HPDE6-E6E7 (cell line): ENCODE data around the gene PLEKHH1.

Experiments used
- DNase-seq: peaks from one replicate; pipeline ENCODE4 v3.0.0; 2011; ENCODE audit warnings: missing footprints; ENCODE audit errors: extremely low spot score

PLEKHH1 gene

DNA sequence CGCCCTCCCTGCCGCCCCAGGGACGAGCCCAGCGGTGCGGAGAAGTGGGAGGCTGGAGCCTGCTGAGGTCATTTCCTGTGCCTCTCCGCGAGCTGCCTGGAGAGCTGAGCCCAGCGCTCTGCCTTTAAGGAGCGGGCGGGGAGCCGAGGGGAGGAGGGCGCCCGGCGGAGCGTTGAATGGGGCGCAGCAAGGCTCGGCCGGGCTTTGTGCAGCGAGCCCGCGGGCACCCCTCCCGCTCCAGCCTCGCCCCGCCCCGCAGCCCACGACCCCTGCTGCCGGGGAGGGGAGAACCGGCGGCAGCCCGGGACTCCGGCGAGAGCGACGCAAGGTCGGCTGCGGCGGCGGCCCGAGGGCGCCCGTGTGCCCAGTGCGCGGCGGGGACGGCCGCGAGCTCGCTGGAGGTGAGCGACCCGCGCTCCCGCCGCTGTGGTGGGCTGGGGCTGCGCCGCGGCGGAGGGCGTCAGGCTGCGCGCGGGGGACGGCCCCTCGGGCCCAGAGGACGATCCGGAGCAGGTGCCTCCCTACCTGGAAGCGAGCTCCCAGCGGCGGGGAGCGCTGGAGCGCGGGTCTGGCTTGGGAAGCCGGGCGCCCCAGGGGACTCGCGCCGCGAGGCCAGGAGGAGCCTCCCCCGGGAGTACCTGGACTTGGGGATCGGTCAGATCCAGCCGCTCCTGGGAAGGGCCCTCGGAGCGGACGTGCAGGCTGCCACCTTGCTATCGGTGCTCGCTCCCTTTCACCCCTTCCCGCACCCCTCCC, at the start of gene PLEKHH1:
Gene PLEKHH1 (plus strand): TSS at position 293 of the 756 bp plus-strand sequence. CDS start 8,578 bp downstream, outside the sequence.
- peak; percentile 85 for DNase-seq

DNA sequence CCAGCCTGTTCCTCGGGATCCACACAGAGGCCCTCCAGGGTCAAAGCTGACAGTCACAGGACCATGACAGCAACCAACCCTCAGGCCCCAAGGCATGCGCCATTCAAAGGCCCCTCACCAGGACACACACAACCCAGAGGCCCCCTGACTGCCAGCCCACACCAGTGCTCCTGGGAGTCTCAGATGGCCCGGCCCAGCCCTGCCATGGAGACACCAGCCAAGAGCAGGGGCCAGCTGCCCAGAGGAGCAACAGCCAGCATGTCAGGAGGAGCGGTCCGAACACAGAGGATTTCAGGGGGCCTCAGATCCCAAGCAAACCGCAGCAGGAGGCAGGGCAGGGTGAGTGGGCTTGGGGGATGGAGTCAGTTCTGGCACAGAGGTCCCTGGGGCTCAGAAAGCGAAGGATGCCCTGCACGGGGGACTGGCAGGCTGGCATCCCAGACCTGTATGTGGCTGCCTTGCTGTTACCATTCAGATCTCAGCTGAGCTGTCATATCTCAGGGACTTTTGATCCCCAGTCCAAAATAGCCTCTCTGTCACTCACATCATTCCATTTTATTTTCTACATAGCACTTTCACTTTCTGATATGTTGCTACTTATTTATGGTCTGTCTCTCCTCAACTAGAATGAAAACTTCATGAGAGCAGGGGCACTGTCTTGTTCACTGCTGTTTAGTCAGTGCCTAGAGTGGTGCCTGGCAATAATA, 49.4 kb upstream of the PLEKHH1 start:
- DNase-seq = no peak

DNA sequence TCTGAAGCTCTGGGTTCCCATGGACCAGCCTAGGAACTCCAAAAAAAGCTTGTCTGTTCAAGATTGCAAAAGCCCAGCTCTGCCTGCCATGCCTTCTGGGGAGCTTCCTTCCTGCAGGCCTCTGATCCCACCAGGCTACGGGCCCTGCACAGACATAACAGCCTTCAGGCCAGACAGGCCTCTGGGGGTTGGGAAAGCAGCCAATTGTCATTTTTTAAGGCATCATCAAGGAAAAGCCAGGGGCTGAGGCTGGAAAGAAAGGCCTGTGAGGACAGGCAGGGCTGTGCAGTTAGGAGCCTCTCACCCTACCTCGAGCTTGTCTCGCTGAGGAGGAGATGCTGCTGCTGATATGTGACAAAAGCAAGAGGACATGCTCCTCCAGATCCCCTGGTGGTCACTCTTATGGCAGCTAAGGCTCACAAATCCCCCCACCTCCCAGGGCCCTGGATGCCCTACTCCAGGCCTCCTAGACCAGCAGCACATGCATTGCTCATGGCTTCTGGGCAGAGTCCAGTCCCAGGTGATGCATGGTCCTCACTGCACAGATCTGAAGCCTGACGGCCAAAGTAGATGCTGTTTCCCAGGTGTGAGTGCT, 47.5 kb upstream of the PLEKHH1 start:
- no peak for DNase-seq

DNA sequence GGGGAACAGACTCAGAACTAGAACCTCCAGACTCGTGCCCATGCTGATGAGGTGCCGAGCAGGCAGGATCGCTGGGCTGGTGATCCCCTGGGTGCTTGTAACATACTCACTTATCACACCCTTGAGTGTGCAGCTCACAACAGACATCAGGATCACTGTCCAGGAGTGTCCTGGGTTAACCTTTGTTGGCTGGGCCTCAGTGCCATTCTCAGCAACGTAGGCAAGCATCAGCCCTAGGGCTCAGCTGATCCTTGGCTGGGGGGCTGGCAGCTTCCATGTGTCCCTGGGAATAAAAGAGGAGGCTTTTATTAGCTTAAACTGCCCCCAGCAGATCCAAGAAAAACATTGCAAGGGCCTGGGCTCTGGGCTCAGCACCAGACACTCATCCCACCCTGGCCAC, 46.2 kb upstream of the PLEKHH1 start:
- DNase-seq = no peak

DNA sequence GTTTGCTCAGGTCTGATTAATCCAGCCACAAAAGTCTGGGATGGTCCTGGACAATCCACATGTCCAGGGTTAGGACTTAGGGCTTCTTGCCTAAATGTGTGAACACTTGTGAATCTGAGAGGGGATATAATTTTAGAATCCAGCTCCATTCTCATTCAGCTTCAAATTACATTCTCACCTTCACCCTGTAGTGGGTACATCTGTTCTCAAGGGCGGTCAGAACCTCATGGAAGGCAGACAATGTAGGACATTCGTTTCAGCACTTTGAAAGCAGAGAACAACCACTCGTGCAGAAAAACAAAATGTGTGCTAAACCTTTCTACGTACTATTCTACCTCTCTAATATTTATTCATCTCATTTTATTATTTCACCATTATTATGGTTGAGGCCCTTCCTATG, 45.8 kb upstream of the PLEKHH1 start:
- DNase-seq = no peak

DNA sequence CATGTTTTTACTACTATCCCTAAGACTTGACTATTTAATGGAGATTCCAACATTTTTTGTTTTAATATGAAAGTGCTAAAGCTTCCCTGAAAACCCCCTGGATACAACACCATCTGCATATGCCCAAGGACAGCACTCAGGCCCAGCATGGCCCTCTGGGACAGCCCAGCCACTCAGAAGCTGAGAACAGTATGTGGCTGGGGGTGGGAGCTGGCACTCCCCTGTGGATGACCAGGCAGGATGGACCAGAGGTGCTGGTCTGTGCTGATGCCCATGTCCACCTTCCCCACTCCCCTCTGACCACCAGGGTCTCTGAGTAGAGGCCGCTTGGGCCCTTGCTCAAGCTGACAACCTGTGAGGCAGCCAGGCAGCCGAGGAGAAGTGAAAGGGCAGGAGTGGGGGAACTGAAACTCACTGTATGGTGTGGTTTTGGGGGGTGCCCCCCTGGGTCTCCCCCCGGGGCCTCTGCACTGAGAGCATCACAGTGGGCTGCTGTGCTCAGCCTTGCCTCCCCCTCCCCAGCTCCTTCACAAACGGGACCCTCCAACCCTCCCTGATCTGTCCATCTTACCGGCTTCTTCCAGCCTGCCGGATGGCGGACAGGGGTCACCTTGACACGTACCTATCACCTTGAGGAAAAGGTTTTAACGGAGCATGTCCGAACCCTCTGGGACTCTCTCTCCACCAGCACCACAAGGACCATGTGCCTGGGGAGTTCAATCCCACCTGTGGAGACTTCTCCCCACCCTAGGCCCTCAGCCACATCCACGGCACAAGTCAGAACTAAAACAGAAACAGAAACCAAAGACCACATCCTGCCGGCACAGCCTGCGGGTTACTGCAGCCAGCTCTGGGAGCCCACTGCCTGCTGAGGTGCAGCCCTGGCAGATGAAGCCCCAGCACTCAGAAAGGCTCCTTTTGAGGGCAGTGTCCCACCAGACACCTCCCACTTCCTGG, 44.9 kb upstream of the PLEKHH1 start, which contains the start of gene TMEM229B:
Gene TMEM229B (minus strand): TSS at position 785 of the 957 bp plus-strand sequence. CDS start 14,798 bp downstream, outside the sequence.
- no peak for DNase-seq

DNA sequence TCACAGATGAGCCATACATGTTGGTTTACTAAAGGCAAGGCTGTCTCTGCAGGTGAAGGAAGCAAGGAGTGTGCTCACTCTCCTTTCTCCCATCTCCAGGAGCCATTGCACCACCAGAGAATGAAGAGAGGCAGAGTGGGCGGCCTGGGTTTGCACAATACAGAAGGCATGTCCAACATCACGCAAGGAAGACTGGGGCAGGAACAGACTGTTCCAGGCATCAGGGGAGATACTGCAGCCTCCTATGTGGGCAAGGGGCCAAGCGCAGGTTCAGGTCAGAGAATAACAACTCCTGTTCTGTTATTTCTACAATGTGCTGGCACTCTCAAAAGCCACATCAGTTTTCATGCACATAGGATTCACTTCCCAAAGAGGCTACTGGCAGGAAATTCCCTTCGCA, 42.9 kb upstream of the PLEKHH1 start:
- no peak for DNase-seq

DNA sequence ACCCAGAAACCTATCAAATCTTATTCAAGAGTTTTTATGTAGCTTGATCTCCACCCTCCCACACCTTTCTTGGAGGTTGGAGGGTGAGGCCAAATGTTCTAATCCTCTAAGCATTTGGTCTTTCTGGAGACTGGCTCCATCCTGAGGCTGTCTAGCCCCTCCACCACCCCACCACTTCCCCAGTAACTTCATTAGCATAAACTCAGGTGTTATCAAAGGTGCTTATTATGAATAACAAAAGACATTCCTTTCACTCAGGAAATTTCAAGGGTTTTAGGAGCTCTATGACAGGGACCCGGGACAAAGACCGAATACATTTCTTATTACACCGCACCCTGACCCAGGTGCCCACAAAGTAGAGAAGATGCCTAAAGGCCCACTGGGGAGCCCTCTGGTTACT, 41.8 kb upstream of the PLEKHH1 start:
- no peak for DNase-seq

DNA sequence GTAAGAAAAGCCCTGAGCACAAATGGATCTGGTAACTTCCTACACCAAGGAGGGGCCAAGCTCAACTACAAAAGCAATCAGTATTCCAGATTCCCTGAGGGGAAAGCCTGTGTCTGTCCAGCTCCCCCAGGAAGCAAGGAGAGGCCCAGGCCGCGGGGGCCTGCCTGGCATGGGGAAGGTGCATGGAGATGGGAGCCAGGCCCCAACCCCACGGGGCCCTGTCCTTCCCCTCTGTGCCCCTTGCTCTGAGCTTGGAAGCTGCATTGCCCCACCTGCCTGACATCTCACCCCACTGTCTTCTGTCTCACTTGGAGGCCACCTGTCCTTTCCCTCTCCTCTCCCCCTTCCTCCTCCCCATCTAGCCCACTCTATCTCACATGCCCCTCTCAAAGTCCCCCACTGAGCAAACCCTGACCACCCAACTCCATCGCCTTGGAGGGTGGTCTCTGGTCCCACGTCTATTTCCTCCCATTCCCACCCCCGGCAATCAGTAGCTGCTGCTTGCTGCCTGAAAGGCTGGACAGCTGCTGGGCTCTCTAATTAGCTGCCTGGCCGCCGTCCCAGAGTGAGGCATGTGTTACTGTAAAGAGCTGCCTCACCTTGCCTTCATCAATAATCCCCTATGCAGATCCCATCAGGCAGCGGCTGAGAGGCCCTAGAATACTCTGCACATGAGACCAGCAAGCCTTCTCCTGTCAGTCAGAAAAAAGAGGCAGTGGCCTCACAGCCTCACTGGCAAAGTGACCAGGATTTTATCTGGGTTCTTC, 41.2 kb upstream of the PLEKHH1 start:
- no peak for DNase-seq

DNA sequence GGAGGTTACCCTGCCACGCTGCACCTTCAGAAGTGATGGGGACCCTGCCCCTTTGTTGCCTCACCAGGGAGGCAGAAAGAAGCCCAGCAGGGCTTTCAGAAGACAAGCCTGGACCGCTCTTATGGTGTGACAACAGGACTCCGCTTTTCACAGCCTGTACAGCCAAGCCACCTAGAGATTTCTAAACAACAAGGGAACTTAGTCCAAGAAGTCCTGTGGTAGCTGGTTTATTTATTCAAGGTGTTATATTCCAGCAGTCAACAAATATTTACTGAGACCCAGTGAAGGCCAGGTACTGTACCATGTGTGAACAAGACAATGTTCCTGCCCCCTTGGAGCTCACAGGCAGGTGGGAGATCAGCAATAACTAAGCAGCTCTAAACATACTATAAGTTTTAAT, 40.6 kb upstream of the PLEKHH1 start:
- DNase-seq = no peak

DNA sequence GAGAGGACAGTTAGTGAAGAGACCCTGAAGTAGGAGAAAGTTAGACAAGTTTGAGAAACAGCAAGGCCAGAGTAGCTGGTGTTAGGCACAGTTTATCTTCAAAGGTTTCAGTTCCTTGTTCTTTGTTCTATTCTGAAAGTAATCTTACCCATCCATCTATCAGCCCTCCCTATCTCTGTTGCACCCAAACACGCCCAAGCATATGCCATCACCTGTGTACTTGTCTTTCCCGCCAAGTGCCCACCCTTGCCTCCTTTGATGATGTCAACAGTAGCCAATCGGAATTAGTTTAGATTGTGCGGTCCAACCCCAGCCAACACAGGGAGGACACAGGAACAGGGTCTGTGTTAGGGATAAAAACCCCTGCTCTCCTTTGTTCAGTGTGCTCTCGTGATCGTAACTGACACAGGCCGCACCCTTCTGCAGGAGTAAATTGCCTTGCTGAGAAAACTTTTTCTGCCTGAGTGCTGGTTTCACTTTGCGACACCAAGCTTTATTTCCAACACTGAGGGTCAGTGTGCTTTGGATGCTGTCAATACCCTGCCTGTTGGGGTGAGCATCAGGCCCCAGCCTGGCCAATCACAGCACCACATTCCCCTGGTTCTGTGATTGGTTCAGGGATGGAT, 39.9 kb upstream of the PLEKHH1 start:
- no peak for DNase-seq

DNA sequence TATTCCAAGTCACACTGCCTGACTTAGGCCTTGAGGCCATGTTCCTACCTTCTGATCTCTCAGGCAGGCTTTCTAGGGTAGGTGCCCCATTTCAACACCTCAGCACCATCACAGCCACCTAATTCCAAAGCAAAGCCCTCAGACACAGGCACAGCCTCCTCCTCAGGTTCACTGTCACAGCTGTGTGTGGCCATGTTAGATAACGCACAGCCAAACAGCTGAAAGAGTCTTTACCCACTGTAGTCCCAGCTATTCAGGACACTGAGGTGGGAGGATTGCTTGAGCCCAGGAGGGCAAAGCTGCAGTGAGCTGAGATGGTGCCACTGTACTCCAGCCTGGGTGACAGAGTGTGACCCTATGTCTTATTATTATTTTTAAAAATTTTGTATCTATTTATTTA, 37.3 kb upstream of the PLEKHH1 start:
- no peak for DNase-seq

DNA sequence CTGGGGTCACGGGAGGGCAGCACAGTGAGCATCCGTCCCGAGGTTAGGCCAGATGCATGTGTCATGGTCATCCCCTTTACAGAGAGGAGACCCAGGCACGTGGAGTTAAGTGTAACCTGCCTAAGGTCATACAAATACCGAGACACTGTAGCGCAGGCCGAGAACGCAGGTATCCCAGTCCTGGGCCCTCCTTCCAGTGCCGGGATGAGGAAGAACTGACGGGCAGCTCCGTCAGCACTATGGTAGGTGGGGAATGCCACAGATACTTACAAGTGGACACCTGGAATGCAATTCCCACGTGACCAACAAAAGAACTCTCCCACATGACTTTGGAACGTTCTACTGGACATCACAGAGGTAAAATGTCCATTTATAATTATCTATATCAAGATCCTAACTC, 35.9 kb upstream of the PLEKHH1 start:
- no peak for DNase-seq

DNA sequence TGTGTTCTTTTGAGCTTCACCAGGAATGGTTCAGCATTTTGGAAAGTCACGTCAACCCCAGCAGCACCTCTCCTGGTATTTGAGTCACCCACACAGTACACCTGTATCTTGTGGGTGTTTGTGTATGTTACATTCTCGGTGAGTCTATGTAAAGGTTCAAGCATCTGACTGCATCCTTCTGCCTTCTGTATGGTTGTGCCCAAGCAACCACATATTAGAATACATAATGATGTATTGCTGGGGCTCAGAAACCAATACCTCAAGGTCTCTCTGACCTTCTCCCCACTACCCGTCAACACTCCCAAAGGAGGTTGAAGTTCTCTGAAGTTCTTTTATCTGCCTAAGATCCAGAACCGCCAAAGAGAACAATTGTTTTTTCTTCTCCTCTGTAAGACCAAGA, 35.4 kb upstream of the PLEKHH1 start:
- no peak for DNase-seq

DNA sequence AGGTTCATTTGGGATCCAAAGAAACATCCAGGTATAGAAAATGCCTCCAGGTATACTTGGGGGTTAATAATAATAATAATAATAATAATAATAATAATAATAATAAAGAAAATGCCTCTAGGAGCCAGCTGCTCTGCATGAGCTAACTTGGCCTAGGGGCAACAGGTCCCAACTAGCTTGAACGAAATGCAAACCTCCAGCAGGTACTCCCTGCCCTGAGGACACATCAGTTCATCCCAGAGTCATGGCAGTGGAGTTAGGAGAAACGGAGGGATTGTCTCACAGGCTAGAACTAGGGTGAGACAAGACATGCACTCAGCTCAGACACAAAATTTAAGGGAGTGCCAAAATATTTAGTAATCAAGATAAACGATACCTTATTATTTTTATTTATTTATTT, 32.1 kb upstream of the PLEKHH1 start:
- no peak for DNase-seq

DNA sequence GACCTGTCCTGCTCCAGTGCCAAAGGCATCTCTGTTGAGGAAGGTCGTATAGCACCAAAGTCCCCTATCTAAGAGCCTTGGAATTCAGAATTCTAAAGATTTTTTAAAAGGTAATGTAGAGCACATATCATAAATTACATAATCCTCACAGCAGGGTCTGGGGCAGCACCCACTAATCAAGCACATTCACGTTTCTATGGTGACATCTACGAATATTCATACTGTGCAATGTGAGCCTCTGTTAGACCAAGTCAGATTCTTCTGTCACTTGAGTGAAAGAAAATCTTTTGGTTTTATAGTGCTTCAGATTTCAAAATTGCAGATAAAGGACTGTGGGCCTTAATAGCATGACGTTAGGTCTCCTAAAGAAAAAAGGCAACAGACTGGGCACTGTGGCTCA, 31.4 kb upstream of the PLEKHH1 start:
- no peak for DNase-seq

DNA sequence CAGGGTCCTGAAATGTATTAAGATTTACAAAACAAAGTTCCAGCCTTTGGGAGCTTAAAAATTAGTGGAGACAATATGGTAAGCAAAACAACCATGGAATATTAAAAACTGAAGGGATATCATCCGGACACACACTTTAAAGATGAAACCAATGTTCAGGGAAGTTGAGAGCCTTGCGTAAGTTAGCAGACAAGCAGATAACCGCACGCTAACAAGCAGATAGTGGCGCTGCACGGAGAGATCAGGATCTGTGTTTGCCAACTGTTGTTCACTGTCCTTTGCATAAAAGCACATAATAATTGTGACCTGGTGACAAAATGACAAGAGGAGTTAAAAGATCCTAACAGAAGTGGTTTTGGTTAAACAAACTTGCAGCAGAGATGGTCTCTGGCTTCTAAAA, 30.2 kb upstream of the PLEKHH1 start:
- DNase-seq = no peak

DNA sequence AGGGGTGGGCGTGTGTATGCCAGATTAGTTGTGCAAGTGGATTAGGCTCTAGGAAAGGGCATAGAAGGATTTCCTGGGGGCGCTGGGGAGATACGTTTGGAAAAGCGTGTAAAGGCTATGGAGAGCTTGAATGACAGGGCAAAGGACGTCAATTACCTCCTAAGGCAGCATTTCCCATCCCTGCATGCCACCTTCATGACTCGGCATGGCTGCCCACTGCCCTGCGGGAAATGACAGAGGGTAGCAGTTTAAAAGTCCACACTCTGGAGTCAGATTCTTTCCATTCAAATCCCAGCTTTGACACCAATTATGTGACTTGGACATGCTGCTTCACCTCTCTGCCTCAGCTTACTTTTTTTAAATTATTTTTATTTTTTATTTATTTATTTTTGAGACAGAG, 29.8 kb upstream of the PLEKHH1 start:
- no peak for DNase-seq

DNA sequence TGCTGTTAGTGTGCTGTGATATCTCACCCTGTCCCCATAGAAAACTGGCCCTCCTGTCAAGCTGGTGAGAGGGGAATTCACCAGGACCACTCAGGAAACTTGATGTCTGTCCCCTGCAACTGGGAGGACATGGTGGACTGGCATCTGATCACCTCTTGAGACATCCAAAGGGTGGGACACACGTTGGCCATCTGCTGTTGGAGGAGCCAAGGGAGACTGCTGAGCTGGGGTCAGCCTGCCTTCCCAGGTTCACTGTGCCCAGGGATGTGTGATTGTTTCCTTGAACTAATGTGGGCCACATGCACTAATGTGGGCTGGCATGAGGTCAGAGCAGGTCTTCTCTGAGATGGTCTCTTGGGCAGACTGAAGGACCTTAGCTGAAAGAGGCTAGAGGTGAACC, 27.8 kb upstream of the PLEKHH1 start:
- no peak for DNase-seq

DNA sequence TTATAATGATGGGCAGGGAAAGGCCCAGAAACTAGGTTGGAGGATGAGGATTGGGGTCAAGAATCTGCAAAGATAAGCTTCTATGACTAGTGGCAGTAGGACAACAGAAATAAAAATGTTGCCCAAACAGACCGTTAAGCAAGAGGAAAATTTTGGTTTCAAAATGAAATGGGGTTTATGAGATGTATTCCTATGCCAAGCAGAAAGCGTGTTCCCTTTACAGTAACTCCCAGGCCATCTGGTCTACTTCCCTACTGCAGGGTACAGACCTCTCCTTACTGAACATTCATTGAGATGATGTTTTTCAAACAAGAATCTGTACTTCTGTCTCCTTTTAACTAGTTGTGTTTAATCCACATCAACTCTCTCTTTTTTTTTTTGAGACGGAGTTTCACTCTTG, 24.1 kb upstream of the PLEKHH1 start:
- no peak for DNase-seq

DNA sequence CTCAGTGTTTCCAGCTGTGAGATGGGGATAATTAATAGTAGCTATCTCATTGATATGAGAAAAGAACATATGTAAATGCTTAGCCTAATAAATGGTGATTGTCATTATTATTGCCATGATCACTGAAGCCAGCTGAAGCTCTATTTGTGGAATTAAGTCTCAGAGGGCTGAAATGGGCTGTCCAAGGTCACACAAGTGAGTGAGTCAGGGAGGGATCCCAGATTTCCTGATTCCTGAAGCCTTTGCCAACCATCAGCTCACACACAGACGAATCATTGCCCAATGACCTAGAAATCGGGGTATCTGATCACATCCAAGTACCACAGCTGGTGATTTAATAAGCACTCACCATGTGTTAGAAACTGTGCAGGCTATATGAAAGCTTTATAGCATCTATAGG, 23.0 kb upstream of the PLEKHH1 start:
- DNase-seq = no peak
